ENCODE results near the gene TMEM259.

TMEM259 gene

GRCh38 chr19:1041835-1042685 lies 21.1 kb upstream of the TMEM259 start:
- H3K4me3 ChIP-seq (ENCODE audit: low read length) = no peak overlapping the region
- no peak for DNase-seq (ENCODE audit: low read depth)
- no peak for TF ChIP-seq CTCF (conservative IDR thresholded peaks at IDR 0.05; ENCODE audit: low read depth, low read length)

GRCh38 chr19:1041272-1041834 lies 20.4 kb upstream of the TMEM259 start:
- peak overlapping the region; percentile 38 for H3K4me3 ChIP-seq (ENCODE audit: low read length)
- DNase-seq (ENCODE audit: low read depth) = no peak
- TF ChIP-seq CTCF (conservative IDR thresholded peaks at IDR 0.05; ENCODE audit: low read depth, low read length) = no peak

GRCh38 chr19:1040476-1041271 lies 19.8 kb upstream of the TMEM259 start:
- TF ChIP-seq CTCF (conservative IDR thresholded peaks at IDR 0.05; ENCODE audit: low read depth, low read length) = no peak
- peak; percentile 85 for DNase-seq (ENCODE audit: low read depth)
- peak overlapping the region; percentile 62 for H3K4me3 ChIP-seq (ENCODE audit: low read length)

GRCh38 chr19:1039646-1040475 lies 18.9 kb upstream of the TMEM259 start, which contains the start of gene ABCA7:
Gene ABCA7 (plus strand): TSS chr19:1040107. CDS start chr19:1041362, 1,255 bp downstream.
- H3K4me3 ChIP-seq (ENCODE audit: low read length) = peak within 1 kb of the TSS; percentile 62
- TF ChIP-seq CTCF (conservative IDR thresholded peaks at IDR 0.05; ENCODE audit: low read depth, low read length) = no peak
- peak; percentile 95 for DNase-seq (ENCODE audit: low read depth)

- TF ChIP-seq CTCF (conservative IDR thresholded peaks at IDR 0.05; ENCODE audit: low read depth, low read length) = no peak
- no peak overlapping the region for H3K4me3 ChIP-seq (ENCODE audit: low read length)
- no peak for DNase-seq (ENCODE audit: low read depth)
Measured at GRCh38 chr19:1038978-1039645, 18.2 kb upstream of the TMEM259 start.

- no peak for DNase-seq (ENCODE audit: low read depth)
- H3K4me3 ChIP-seq (ENCODE audit: low read length) = no peak overlapping the region
- TF ChIP-seq CTCF (conservative IDR thresholded peaks at IDR 0.05; ENCODE audit: low read depth, low read length) = no peak
Measured at GRCh38 chr19:1037621-1038064, 16.7 kb upstream of the TMEM259 start.
